GM12875 (cell line): ENCODE data around the gene ADGRG7.

Experiments
- H3K4me3 ChIP-seq: one replicate; pipeline ENCODE4 v1.5.1; 2011; ENCODE audit warnings: low read depth, low read length, control low read depth
- TF ChIP-seq, protein P1 (sequence below): IDR thresholded peaks from 2 replicates; pipeline ENCODE4 v1.5.1; 2011; ENCODE audit warnings: low read depth, mild to moderate bottlenecking, control low read depth, inconsistent platforms, low read length, moderate library complexity, borderline replicate concordance; ENCODE audit not compliant: insufficient read depth

The ADGRG7 gene

DNA sequence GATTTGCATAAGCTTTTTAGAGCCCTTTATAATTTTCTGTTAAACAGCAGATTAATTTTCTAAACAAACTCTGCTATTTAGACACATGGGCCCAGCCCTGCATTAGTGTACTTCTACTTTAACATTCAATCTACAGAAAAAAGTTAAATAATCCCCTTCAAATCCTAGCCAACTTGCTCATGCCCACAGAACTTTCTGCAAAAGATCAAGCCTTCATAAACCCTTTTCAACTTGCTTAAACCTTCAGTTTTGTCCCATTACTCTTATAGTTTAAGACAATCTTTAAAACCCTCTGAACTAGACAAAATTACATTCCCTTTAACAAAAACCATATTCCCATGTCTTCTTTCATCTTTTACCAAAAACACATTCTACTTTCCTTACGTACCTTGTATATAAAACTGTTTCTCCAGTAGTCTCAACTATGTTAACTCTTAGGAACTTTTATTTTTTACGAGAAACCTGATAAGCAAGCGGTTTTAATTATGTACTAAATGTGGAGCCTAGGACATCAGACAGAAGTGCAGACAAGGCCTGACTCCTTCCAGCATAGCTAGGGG lies 25.2 kb upstream of the ADGRG7 start:
- TF ChIP-seq, protein P1, sequence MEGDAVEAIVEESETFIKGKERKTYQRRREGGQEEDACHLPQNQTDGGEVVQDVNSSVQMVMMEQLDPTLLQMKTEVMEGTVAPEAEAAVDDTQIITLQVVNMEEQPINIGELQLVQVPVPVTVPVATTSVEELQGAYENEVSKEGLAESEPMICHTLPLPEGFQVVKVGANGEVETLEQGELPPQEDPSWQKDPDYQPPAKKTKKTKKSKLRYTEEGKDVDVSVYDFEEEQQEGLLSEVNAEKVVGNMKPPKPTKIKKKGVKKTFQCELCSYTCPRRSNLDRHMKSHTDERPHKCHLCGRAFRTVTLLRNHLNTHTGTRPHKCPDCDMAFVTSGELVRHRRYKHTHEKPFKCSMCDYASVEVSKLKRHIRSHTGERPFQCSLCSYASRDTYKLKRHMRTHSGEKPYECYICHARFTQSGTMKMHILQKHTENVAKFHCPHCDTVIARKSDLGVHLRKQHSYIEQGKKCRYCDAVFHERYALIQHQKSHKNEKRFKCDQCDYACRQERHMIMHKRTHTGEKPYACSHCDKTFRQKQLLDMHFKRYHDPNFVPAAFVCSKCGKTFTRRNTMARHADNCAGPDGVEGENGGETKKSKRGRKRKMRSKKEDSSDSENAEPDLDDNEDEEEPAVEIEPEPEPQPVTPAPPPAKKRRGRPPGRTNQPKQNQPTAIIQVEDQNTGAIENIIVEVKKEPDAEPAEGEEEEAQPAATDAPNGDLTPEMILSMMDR, result no peak
- no peak overlapping the region for H3K4me3 ChIP-seq

DNA sequence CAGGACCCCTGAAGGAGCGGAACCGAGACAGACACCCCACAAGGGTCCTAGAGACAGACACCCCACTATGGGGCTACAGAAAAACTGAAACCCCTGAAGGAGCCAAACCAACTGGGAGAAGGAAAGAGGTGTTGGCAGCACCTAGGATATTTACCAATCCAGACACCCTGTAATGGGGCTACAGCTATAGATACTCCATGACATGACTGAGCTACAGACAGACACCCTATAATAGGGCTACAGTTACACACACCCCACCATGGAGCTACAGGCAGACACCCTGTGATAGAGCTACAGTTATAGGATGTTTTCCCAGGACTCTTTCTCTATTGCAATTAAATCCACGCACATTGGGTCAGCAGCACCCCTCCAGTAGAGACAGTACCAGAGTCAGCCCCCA lies 22.6 kb upstream of the ADGRG7 start:
- TF ChIP-seq, protein P1, result no peak
- no peak overlapping the region for H3K4me3 ChIP-seq

DNA sequence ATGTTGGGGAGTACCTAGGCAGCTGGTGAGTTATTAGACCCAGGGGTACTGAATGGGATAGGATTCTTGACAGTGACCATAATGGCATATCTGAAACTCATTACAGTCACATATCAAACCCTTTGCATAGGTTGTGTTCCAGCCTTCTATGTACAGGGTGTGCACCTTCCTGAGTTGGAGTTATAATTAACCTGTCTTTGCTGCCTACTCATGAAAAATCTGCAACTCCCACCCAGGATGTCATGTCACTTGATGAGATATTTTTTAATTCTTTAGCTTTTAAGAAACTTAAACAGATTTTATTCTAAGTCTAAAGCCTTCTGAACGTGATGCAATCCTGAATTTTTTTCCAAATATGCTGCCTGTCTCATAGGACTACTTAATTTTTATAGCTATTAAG lies 21.1 kb upstream of the ADGRG7 start:
- TF ChIP-seq, protein P1, result no peak
- no peak overlapping the region for H3K4me3 ChIP-seq

DNA sequence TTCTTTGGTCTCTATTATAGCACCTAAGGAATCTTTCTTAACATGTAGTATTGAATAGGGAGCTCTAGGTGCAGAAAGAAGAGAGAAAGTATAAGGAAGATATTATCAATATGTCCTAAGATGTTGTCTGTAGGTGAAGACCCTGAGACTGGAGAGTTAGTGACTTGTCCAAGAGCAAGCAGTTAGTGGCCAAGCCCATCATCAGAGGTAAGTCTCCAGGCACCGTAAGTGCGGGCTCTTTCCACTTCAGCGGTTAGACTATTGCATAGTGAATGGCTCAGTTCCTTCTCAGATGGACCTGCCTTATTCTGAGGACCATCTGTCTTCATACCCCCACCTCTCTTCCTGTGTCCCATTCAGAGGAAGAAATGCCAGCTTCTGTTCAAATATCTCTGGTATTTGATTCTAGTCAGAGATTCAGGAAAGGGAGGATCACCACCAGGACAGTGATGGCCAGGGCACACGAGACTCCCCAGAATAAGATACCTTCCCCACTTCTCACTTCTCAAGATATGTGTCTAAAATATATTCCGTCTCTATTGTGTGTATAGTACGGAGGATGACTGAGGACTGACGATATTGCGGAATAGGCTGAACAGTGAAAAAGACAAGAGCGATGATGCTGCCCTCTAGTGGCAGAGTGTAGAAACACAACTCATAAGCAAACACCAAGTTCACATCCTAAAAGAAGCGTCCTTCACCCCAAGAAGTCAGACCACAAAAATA lies 19.1 kb upstream of the ADGRG7 start:
- no peak overlapping the region for H3K4me3 ChIP-seq
- TF ChIP-seq, protein P1, result peak; percentile 69

DNA sequence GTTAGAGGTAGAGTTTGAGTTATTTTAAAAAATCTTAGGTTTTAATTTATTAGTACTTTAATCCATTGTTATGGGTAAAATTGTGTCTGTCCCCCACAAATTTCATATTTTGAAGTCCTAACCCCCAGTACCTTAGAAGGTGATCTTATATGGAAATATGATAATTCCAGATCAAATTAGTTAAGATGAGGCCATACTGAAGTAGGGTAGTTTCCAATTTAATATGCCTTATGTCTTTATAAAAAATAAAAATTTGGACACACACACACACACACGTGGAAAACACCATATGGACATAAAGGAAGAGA lies 18.6 kb upstream of the ADGRG7 start:
- TF ChIP-seq, protein P1, result no peak
- H3K4me3 ChIP-seq, result no peak overlapping the region

DNA sequence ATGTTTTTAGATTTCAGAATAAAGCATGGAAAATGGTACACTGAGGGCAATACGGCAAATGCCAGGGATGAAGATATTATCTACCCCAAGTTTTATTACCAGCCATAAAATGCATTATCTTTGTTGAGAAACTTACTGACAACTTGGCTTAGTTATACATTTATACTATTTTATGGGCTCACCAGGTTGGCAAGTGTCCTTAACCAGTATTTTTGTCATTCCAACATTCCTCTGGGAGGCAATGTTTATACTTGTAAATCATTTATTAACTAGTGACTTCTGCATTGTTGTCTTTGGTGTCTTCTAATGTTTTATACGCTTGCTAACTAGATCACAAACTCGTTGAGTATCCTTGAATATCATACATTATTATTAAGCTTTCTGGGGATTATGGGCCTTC lies 18.0 kb upstream of the ADGRG7 start:
- TF ChIP-seq, protein P1, result no peak
- no peak overlapping the region for H3K4me3 ChIP-seq
